NCI-H1436 (cell line): ENCODE data around the gene MORC1.
"Not testable (repeated sequence)": the region's sequence is repeated elsewhere in the genome, so short reads cannot be mapped to it uniquely, and the experiment has no call there.

Source experiments
- DNase-seq: peaks from one replicate; lab custom pipeline; 2025; lab: John Stamatoyannopoulos, UW

MORC1 gene

GRCh38 chr3:109117939-109118338 lies at the start of gene MORC1:
MORC1 (minus strand) TSS chr3:109118134; CDS start chr3:109118059, 75 bp downstream.
- DNase-seq, result no peak

GRCh38 chr3:109165905-109166304 lies 48.0 kb upstream of the MORC1 start:
- DNase-seq, result no peak

GRCh38 chr3:109161487-109162123 lies 43.7 kb upstream of the MORC1 start:
- no peak for DNase-seq

- no peak for DNase-seq
These were observed 37.9 kb upstream of the MORC1 start for GRCh38 chr3:109155828-109156227.

- DNase-seq, result no peak
These were observed 37.0 kb upstream of the MORC1 start for GRCh38 chr3:109154979-109155378.

GRCh38 chr3:109152320-109152719 lies 34.4 kb upstream of the MORC1 start:
- no peak for DNase-seq

- DNase-seq, result no peak
These were observed 31.1 kb upstream of the MORC1 start for GRCh38 chr3:109149078-109149477.

GRCh38 chr3:109143646-109144045 lies 25.7 kb upstream of the MORC1 start:
- no peak for DNase-seq

- no peak for DNase-seq
These were observed 22.4 kb upstream of the MORC1 start for GRCh38 chr3:109140318-109140717.

GRCh38 chr3:109137761-109138160 lies 19.8 kb upstream of the MORC1 start:
- no peak for DNase-seq

GRCh38 chr3:109136523-109136922 lies 18.6 kb upstream of the MORC1 start, which contains the start of gene C3orf85:
C3orf85 (plus strand) TSS chr3:109136719; CDS start chr3:109136848, 129 bp downstream.
- no peak for DNase-seq

GRCh38 chr3:109133474-109133816 lies 15.5 kb upstream of the MORC1 start:
- not testable (repeated sequence) for DNase-seq

GRCh38 chr3:109132801-109133473 lies 15.0 kb upstream of the MORC1 start:
- DNase-seq, result no peak

GRCh38 chr3:109131276-109131675 lies 13.3 kb upstream of the MORC1 start:
- DNase-seq, result no peak

- DNase-seq, result no peak
These were observed 9.6 kb upstream of the MORC1 start for GRCh38 chr3:109127553-109127952.

- no peak for DNase-seq
These were observed 8.0 kb upstream of the MORC1 start for GRCh38 chr3:109125902-109126301.

GRCh38 chr3:109122690-109123089 lies 4.8 kb upstream of the MORC1 start:
- DNase-seq, result no peak

GRCh38 chr3:109118584-109118983 lies 650 bp upstream of the MORC1 start:
- no peak for DNase-seq

- no peak for DNase-seq
These were observed 1.9 kb downstream of the MORC1 start for GRCh38 chr3:109116031-109116430.

- no peak for DNase-seq
These were observed 2.5 kb downstream of the MORC1 start for GRCh38 chr3:109115451-109115850.

- DNase-seq, result no peak
These were observed 3.2 kb downstream of the MORC1 start for GRCh38 chr3:109114746-109115145.

- DNase-seq, result no peak
These were observed 4.8 kb downstream of the MORC1 start for GRCh38 chr3:109112946-109113760.

GRCh38 chr3:109109574-109109973 lies 8.4 kb downstream of the MORC1 start:
- no peak for DNase-seq
